A204.1 (cell line): ENCODE measurements around the gene GLIS1.

Experiments
- FAIRE-seq: peaks from 2 replicates; lab custom pipeline; 2012; peaks lifted over from hg19 to GRCh38; lab: Jason Lieb, UNC

The GLIS1 gene

DNA sequence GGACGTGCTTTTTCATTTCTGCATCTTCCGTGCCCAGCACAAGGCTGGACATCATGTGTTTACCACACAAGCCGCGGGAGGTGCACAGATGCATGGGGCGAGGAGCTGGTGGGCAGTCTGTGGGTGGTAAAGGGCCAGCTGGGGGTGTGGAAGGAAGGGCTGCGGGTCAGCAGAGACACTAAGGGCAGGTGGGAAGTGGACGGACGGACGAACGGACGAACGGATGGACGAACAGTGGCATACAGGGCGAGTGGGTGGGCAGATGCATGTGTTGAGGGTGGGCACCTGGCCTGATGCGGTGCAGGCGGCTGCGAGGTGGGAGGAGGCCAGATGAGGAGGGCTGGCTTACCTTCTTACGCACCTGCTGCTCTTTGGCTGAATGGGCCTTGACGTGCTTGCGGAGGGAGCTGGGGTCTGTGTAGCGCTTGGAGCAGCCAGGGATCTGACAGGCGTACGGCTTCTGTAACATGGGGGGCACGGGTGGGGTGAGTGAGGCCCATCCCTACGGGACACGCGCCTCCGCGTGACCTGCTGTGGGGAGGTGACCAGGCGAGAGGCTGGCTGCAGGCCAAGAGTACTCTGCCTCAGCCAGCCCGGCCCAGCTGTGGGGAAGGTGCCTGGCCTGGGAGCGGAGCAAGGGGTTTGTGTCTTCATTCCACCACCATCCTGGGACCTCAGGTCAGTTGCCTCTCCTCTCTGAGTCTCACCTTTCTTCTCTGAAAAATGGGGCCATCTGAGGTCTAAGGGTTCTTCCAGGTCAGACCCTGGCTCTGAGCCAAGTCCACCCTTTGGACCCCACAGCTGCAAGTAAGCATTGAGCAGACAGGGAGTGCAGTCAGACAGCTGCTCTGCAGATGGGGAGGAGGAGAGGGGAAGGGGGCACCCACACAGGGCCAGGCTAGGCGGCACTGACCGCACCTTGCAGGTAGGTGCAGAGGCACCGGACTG lies 214.3 kb downstream of the GLIS1 start:
- FAIRE-seq = no peak

DNA sequence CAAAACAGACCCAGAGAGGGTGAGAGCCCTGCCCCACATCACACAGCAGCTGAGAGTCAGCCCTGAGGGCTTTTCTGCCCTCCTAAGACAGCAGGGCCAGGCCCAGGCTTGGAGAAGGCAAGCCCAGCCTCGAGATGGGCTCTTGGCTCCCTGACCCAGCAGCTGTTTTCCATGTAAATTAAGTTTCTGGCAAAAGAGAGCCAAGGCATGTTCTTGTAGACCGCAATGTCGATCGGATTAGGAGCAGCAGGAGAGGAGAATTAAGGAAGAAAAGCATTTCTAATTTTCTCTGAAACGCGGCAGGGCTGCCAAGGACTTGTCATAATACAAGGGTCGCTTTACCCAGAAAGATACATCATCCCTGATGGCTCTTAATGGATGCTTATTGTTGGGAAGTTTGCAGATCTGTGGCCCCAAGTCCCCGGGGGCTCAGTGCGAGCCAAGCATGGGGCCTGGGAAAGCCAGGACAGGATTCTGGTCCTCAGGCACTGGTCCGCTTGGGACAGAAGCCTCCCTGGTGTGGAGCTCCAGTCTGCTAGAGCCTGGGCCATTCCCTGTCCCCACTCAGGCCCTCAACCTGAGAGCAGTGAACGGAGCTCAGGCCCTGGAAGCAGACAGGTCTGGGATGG lies 216.9 kb downstream of the GLIS1 start:
- FAIRE-seq = no peak

DNA sequence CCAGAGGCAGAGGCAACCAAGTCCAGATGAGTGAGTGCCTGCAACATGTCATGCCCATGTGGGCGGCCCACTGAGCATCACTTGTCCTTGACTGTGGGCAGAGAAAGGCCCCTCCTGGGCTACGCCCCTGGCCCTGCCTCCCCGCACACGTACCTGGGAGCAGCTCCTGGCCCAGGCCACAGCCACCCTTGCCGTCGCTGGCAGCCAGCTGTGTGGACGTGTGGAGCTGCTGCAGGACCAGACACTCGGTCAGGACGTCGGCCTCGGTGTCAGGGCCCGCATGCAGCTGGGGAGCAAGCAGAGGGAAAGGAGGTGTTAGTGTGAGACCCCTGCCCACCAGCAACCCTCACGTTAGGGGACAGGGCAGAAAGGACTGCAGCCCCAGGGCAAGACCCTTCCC lies 218.5 kb downstream of the GLIS1 start:
- no peak for FAIRE-seq

DNA sequence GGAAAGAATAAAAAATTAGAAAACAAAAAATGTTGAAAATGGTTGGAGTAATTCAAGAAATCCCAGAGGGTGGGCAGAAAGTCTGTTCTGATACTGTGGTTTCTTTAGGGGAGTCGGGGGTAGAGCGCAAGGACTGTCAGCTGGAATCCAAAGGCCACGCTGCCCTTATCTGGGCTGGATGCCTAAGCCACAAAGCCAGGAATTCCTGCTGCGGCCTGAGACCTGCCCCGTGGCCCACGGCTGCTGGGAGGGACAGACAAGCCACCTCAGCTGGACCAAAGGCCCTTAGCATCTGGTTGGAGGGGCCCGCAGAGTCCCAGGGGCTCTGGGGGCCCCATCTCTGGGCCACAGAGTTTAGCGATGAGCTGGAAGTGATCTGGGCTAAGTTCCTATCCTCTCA lies 219.5 kb downstream of the GLIS1 start:
- FAIRE-seq = no peak

DNA sequence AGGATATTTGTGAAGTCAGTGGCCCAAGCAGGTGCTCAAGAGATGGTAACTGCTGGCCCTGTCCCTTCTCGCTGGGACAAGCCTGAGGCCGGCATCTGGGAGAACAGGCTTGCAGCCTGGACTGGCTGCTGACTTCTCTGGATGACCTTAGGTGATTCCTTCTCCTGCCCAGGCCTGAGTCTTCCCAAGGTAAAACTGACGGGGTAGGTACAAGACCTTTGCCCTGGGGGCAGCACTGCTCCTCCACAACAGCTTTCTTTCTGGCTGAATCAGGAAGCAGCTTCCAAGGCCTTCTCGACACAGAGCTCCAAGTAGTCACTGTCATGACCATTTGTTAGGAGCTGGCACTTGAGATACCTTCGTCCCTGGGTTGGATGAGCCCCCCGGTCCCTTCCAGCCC lies 220.2 kb downstream of the GLIS1 start:
- no peak for FAIRE-seq

DNA sequence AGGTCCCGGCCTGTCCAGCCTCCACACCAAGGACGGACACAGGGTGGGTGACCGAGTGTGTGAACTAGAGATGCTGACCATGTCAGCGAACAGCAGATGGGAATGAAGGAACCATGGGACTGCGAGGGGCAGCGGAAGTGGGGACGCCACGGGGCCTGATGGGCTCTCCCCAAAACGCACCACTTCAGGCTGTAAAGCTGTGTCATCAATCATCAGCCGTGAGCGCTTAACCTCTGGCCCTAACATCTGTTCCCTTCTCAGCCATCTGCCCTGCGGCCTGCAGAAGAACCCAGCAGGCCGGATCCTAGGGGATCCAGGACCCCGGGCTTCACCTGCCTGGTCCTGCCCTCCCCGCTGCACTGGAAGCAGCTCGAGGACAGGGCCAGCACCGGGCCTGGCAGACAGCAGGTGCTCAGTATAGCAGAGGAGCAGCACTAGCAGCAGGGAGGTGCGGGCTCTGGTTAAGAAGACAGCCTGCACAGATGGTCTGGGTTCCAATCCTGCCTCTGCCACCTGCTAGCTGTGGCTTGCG lies 221.1 kb downstream of the GLIS1 start:
- no peak for FAIRE-seq

DNA sequence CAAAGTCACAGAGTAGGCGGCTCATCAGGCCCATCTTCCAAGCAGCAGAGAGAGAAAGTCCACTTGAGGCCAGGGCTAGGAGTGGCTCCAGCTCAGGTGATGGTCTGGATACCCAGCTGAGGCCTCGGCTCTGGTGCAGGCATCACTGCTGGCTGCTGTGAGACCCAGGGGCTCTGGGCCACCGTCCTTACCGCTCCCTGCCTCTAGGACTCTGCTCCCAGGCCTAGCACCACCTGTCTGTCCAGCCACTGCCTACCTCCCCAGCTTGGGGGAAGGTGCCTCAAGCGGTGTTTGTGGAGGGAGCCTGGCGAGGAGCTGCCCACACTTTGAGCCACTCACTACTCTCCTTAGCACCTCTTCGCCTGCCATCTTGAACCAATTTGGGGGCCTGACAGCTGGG lies 221.9 kb downstream of the GLIS1 start:
- no peak for FAIRE-seq

DNA sequence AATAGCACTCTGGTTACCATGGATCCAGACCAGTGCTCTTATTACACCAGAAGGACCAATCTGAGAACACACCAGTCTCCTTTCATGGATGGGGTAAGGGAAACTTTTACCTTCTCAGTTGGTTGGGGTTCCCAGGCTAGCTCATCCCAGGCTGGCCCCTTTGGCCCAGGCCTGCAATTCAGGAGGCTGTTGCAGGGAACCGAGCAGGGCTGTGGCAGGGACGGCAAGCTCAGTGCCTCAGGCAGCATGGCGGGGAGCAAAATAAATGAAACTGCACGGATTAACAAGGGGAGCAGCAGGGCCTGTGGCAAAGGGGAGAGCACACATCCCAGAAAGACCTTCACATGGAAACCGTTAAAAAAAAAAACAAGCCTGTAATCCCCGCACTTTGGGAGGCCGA lies 222.8 kb downstream of the GLIS1 start:
- FAIRE-seq = no peak

DNA sequence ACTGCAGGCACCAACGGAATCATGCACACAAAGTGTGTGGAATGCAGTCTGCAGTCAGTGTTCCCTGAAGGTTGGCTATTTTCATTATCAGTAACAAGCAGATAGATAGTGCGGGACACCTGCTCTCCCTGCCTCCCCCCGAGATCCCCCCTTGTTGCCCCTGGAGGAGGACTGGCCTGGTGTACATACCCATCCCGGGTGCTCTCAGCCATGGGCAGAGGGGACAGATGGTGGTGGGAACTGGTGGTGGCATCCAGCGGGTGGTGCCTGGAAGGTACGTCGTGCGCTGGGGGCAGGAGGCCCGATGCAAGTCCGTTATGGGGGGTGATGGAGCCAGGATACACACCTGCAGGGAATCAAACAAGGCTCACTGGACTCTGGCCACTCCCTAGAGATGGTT lies 224.5 kb downstream of the GLIS1 start:
- FAIRE-seq = no peak

DNA sequence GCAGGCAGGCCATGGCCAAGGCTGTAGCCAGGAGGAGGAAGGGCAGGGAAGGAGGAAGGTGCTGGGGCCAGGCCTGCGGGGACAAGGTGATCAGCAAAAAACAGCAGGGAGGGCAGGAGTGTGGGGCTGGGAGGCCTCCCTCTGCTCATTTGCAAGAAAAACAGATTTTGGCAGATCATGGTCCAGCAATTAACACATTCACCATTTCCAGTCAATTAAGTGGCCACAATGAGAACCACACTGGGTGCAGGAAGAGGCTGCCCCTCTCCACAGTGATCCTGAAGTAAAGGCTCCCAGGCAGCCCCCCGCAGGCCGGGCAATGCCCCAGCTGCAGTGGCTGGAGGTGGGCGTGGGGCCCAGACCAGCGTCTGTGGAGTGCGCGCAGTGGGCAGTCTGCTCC lies 225.1 kb downstream of the GLIS1 start:
- no peak for FAIRE-seq

DNA sequence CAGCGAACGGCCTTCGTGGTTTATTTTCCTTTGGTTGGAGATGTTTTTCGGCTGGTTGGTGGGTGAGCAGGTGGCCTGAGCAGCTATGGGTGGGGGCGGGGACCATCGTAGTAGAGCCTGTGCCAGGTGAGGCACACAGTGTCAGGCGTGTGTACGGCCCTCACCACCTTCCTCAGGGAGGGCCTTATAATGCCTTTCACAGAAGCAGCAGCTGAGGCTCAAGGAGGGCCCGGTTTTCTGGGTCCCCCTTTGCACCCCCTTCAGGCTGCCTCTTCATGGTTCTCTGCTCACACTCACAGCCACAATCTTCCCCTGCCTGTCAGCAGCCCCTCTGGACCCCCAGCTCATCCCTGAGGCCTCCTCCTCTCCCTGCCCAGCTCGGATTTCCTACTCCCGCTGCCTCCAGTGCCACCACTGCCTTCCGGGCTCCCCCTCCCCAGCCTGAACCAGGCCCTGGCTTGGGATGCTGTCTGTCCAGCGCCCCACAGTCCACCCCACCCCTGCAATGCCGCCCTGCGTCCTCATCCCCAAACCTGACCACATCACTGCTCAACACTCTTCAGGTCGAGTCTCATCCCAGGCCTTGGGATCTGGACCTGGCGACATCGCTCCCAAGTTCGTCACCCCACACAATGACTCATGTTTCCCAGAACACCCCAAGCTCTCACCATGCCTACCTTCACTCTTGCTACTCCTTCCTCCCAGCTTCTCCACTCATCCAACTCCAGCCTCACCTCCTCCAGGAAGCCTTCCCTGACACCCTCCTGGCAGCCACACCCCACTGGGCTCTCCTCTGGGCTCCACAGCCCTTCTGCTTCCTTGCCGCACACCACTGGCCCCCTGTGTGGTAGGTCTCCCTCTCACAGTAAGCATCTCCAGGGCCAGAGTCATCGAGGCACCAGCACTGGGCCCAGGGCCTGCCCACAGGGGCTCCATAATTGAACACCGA lies 225.9 kb downstream of the GLIS1 start:
- FAIRE-seq = no peak

DNA sequence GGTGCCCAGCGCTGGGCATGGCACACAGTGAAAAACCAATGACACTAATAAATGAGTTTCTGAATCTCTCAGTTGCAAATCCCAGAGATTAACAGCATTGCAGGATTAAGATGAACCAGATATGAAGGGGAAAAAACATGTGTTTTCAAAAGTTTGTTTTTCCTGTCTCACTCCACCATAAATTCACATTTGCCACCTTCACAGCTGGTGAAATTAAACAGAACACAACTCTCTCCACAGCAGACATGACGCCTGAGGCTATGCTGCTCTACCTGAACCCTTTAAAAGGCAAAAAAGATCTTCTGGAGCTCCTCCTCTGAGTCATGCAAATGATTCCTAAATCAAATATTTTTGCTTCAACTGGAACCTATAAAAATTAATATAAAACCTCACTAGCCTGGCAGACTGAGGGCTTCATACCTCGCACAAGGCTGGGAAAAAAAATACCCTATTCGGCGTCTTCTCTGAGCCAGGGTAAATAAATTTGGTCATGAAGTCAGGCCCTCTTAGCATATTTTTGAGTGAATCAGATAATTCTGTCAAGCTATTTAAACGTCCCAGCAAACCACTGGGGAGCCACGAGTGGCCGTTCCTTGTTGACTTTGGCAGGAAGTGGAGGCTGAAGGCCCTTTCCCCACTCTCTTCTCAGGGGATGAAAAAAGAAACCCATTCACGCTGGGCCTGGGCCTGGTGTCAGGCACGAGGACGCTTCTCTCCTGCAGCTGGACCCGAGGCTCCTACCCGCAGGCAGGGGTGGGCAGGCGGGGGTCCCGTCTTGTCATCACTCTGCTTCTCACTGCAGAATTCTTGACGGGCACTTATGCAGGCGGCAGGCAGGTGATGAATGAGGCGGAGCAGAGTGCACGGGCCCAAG lies 226.8 kb downstream of the GLIS1 start:
- FAIRE-seq = no peak

DNA sequence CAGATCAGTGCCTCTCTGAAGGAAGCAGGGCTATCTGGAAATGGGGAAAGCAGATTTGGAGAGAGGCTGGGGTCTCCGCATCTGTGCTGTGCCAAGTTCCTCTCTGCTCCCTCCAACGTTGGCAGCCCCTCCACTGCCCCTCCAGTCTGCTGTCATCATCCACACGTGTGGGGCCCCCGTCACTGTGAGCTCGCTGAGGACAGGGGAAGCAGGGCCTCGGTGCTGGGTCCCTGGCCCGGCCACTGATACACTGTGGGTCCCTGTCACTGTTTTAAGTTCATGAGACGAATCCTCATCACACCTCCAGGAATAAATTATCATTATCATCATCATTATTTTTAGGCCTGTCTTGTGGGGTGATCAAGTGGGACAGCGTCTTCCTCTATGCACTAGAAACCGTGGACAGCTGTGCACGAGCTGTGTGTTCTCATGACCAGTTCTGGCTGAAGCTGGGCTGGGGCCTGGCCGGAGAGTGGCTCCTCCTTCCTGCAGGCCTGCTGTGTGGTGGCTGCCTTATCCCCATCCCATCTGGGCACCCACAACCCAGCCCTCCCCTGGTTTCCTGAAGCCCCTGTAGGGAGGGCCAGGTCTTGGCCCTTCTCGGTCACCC lies 227.5 kb downstream of the GLIS1 start:
- FAIRE-seq = no peak

DNA sequence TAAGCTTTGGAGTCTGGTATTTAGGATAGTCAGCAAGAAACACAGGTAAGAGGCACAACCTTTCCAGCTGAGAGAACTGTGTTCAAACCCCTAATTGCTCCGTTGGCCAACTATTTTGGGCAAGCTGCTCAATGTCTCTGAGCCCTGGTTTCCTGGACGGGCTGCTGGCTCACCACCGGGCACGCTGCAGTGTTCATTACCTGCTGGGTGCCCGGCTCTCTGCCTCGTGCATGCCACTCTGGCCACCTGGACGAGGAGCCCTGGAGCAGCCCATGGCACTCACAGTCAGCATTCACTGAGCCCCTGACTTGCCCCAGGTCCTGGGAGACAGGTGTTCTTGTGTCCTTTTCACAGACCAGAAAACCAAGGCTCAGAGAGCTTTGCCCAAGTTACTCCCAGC lies 228.7 kb downstream of the GLIS1 start:
- FAIRE-seq = no peak

DNA sequence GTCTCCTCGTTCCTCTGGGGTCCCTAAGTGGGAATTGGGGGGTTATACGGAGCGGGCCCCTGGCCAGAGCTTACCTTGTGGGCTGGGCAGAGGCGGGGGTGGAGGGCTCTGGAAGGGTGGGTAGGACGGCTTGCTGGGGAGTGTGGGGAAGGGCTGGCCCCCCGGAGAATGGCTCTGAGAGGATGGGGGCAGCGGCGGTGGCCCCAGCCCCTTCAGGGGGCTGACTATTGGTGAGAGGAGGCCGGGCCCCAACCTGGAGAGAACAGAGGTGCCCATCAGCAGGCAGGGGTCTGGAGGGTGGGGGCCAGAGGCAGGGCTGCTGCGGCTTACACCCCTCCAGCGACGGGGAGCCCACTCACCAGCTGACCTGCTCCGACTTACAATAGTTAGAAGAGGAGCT lies 229.2 kb downstream of the GLIS1 start:
- no peak for FAIRE-seq

DNA sequence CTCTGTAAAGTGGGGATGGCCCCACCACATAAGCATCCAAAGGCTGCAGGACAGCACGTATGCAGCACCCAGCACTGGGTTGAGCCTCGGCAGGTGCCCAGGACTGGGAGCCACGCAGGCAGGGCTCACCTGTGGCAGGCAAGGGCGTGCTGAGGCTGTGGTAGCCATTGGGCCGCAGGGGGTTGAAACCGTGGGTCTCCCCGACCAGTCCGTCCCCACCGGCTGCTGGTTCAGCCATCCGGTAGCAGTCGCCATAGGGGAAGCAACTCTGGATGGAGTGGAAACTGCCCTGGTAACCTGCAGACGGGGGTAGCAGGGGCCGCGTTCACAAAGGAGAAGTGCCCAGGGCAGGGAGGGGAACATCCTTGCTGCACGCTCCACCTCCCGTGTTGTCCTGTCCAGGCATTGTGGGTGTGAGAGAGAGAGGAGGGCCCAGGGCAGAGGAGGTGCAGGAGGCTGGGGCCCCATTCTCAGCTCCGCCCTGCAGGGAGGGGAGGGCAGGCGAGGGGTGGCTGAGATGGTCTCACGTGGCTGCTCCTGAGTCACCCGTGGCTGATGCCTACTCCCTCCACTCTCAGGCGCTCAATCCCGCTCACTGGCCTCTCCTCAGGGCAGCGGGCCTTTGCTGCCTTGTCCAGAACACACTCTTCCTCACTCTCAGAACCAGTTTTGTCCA lies 229.8 kb downstream of the GLIS1 start:
- no peak for FAIRE-seq

DNA sequence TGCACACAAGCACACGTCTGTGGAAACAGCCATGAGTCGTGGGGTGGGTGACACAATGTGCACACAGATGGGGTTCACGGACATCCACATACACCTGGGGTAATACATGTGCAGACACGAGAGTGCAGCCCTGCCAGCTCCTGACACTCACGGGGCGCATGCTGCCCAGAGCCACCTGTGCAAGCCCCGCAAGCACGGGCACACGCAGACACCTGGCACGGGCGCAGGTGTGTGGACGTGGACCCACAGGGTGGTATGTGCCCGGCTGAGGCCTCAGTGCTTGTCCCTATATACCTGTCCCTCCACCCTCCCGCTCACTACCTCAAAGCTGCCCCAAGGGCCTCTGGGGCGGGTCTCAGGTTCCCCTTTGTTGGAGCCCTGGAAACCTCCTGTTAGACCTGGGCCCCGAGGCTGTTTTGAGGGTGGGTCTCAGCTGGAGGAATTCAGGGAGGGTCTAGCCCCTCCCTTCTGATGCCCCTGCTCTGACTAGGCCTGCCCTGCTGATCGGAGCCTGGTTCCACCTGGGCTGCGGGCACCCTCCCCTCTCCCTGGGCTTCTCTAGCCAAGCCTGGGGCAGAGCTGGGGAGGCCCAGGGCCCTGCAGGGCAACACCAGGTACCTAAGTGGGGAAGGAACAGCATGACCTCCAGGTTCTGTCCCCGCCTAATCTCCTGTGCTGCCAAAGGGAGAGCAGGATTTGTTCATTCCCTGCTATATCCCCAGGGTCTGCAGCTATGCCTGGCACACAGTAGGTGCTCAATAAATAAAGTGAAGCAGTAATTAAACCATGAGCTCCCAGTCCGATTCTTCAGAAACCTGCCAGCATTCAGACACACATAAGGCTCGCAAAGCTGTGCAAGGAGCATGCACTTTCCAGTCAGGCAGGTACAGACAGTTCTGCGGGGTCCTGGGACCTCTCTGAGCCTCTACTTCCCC lies 230.6 kb downstream of the GLIS1 start:
- no peak for FAIRE-seq

DNA sequence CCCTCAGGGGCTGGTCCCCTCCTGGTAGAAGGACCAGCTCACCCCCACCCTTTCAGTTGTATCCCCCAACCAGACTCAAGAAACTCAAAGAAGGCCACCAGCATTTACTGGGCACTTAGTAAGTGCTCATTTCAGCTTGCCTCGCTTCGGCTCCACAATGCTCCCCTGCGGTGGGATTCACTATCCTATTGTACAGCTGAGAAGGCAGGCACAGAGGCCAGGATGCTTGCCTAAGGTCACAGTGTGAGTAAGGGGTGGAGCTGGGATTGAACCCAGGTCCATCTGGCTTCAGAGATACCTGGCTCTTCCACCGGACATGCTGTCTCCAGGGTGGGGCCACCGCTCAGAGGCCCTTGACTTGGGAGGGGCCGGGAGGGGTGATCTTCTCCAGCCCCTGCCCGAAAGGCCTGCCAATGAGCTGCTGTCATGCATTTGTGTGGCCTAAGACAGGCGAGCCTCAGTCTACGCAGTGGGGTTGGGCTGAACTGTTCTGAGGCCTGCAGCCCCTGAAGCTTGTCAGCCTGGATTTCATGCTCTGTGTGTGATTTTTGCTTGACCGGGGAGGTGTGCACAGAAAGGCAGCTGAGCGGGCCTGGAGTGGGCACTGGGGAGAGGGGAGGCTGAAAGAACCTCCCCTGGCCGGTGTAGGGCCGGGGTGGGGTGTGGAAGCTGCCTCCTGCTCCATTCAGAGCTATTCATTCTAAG lies 231.7 kb downstream of the GLIS1 start:
- no peak for FAIRE-seq
